Activated gamma-delta T cell (primary cell): Measurements from ENCODE around the gene FDX2.
A peak's percentile ranks its signal among the peaks of the same experiment; 100 is the strongest.
"Not testable (repeated sequence)": the region's sequence is repeated elsewhere in the genome, so short reads cannot be mapped to it uniquely, and the experiment has no call there.

Experiments used
- DNase-seq: peaks from one replicate; lab custom pipeline; 2025; lab: John Stamatoyannopoulos, UW

The FDX2 gene

GRCh38 chr19:10284065-10284959 lies 31.5 kb downstream of the FDX2 start:
- DNase-seq, result no peak

- no peak for DNase-seq
Observed at GRCh38 chr19:10283301-10284064, 32.3 kb downstream of the FDX2 start.

- not testable (repeated sequence) for DNase-seq
Observed at GRCh38 chr19:10282043-10282442, 33.8 kb downstream of the FDX2 start.

GRCh38 chr19:10279737-10280442 lies 35.9 kb downstream of the FDX2 start:
- no peak for DNase-seq

- DNase-seq, result no peak
Observed at GRCh38 chr19:10278935-10279334, 36.9 kb downstream of the FDX2 start.

- DNase-seq, result no peak
Observed at GRCh38 chr19:10277795-10278589, 37.8 kb downstream of the FDX2 start.

- no peak for DNase-seq
Observed at GRCh38 chr19:10274589-10274988, 41.2 kb downstream of the FDX2 start.

GRCh38 chr19:10271543-10272086 lies 44.2 kb downstream of the FDX2 start:
- DNase-seq, result no peak

GRCh38 chr19:10270616-10271394 lies 45.0 kb downstream of the FDX2 start, which contains the start of gene ICAM1:
ICAM1 (plus strand) TSS chr19:10271120; CDS start chr19:10271160, 40 bp downstream.
- peak; percentile 51 for DNase-seq

GRCh38 chr19:10270180-10270615 lies 45.6 kb downstream of the FDX2 start:
- peak; percentile 69 for DNase-seq

GRCh38 chr19:10269333-10270179 lies 46.3 kb downstream of the FDX2 start:
- peak; percentile 68 for DNase-seq

- no peak for DNase-seq
Observed at GRCh38 chr19:10268071-10268470, 47.7 kb downstream of the FDX2 start.

- no peak for DNase-seq
Observed at GRCh38 chr19:10266706-10267105, 49.1 kb downstream of the FDX2 start.

GRCh38 chr19:10262771-10263170 lies 53.0 kb downstream of the FDX2 start:
- no peak for DNase-seq

GRCh38 chr19:10260141-10260584 lies 55.7 kb downstream of the FDX2 start:
- DNase-seq, result no peak
